Panc1 (cell line): ENCODE data around the gene PALD1. TPM values are rescaled to one million over a fixed set of nuclear protein-coding genes. Genes with fewer than 3 reads are reported as not detected.

ENCODE experiments used
- ATAC-seq: fragments of 200-7000 bp; cut with Tn5 transposase; 2 replicates; pipeline ENCODE4 v1.9.1; 2020; ENCODE audit warnings: mild to moderate bottlenecking, moderate library complexity
- BruUV-seq: library from RNA; stranded (reverse); fragments of 400-500 nt; replicated peaks from 2 replicates; lab custom pipeline; 2021; lab: Mats Ljungman, UMichigan
- CTCF ChIA-PET: fragments of 300-600 bp; sonication (Branson Sonifier 250); formaldehyde crosslinking; loops from one replicate; lab custom pipeline; 2022; ENCODE audit warnings: antibody characterized with exemption; lab: Charles Lee
- POLR2A ChIA-PET: fragments of 300-600 bp; sonication (Branson Sonifier 250); formaldehyde crosslinking; loops from one replicate; lab custom pipeline; 2022; ENCODE audit warnings: antibody characterized with exemption; lab: Charles Lee
- DNase-seq: peaks from one replicate; pipeline ENCODE4 v3.0.0-alpha.2; 2010; ENCODE audit warnings: low read depth, low spot score
- H3K27ac ChIP-seq: 2 replicates; pipeline ENCODE4 v1.5.1; 2011; ENCODE audit warnings: mild to moderate bottlenecking, low read length, inconsistent platforms
- H3K27me3 ChIP-seq: fragments of 200-500 bp; sonication (Bioruptor generic); 2 replicates; pipeline ENCODE4 v1.6.0; 2014; ENCODE audit warnings: low read length, inconsistent platforms; ENCODE audit not compliant: control insufficient read depth, insufficient read depth
- H3K36me3 ChIP-seq: fragments of 200-500 bp; sonication (Bioruptor generic); 2 replicates; pipeline ENCODE4 v1.5.1; 2014; ENCODE audit warnings: inconsistent platforms, mild to moderate bottlenecking, low read length, moderate library complexity; ENCODE audit not compliant: control insufficient read depth, insufficient read depth
- H3K4me1 ChIP-seq: 2 replicates; pipeline ENCODE4 v1.5.1; 2011; ENCODE audit warnings: inconsistent platforms, mild to moderate bottlenecking, low read length, moderate library complexity; ENCODE audit not compliant: control insufficient read depth, insufficient read depth
- H3K4me3 ChIP-seq, 2 experiments: 2 replicates each; pipeline ENCODE4 v1.5.1; 2011 to 2012; ENCODE audit warnings: low read depth in 2 of 2, low read length in 2 of 2, mild to moderate bottlenecking in 2 of 2, inconsistent platforms in 1 of 2, moderate library complexity in 1 of 2
- H3K9me3 ChIP-seq: fragments of 200-500 bp; sonication (Bioruptor generic); 2 replicates; pipeline ENCODE4 v1.5.1; 2014; ENCODE audit warnings: low read depth, mild to moderate bottlenecking, inconsistent platforms, low read length, moderate library complexity; ENCODE audit not compliant: control insufficient read depth, insufficient read depth
- CTCF ChIP-seq: fragments of 450-650 bp; IDR thresholded peaks from 2 replicates; pipeline ENCODE4 v1.5.1; 2017; ENCODE audit warnings: mild to moderate bottlenecking
- POLR2AphosphoS5 ChIP-seq: IDR thresholded peaks from 2 replicates; pipeline ENCODE4 v1.6.1; 2012; ENCODE audit warnings: mild to moderate bottlenecking, low read depth, low read length, moderate library complexity
- REST ChIP-seq, 2 experiments: IDR thresholded peaks; 2 replicates each; pipeline ENCODE4 v1.6.1; 2011 to 2012; ENCODE audit warnings: low read depth in 2 of 2, control low read depth in 1 of 2, low read length in 1 of 2, mild to moderate bottlenecking in 1 of 2, moderate library complexity in 1 of 2; ENCODE audit not compliant: insufficient read depth in 1 of 2
- SIN3A ChIP-seq: IDR thresholded peaks from 2 replicates; pipeline ENCODE4 v1.6.1; 2012; ENCODE audit warnings: low read depth, mild to moderate bottlenecking, low read length, moderate library complexity, borderline replicate concordance; ENCODE audit not compliant: insufficient read depth
- TCF7L2 ChIP-seq: IDR thresholded peaks from 2 replicates; pipeline ENCODE4 v1.6.1; 2011; ENCODE audit warnings: mild to moderate bottlenecking, low read depth, low read length, inconsistent platforms
- in situ Hi-C: cut with HindIII; loops from 2 replicates; pipeline ENCODE4 v1.10.0; 2016; ENCODE audit warnings: low sequenced_read_pairs, low pct_unique_long_range_greater_than_20kb
- intact Hi-C: fragments of 100-400 bp; cut with micrococcal nuclease; formaldehyde crosslinking; loops from one replicate; pipeline ENCODE4 v1.10.0; 2022; ENCODE audit not compliant: unreplicated experiment
- total RNA-seq: library from RNA; stranded (reverse); gene quantifications from one replicate; pipeline ENCODE4 v1.2.1, GENCODE V29; 2021; ENCODE audit not compliant: unreplicated experiment

PALD1 gene
- total RNA-seq, 1 experiment from 2014 or later = 3.0 TPM

GRCh38 chr10:70587045-70587658, 108.6 kb downstream of the PALD1 start:
- intact Hi-C loops = no loop called here
- no peak overlapping the region for H3K4me3 ChIP-seq
- POLR2A ChIA-PET = no interaction called here
- no TSS peak for BruUV-seq
- H3K27me3 ChIP-seq = peaks cover 14% of the 10 kb centered on the region
- in situ Hi-C loops = no loop called here
- H3K4me1 ChIP-seq = no peaks in the 10 kb centered on the region
- no peak overlapping the region for H3K27ac ChIP-seq
- DNase-seq (no peak), ATAC-seq (no peak)
- CTCF ChIA-PET = no interaction called here
- H3K9me3 ChIP-seq = no peaks in the 10 kb centered on the region
- TF ChIP-seq SIN3A = no peak
- no peak for TF ChIP-seq REST (IDR thresholded peaks at IDR 0.05; ENCODE audit: insufficient read depth in 1 of 2, low read depth in 2 of 2, low read length in 1 of 2)
- TF ChIP-seq POLR2AphosphoS5 = no peak
- no peak for TF ChIP-seq CTCF
- no peak for TF ChIP-seq TCF7L2
- H3K36me3 ChIP-seq = no peaks in the 10 kb centered on the region

GRCh38 chr10:70588255-70588654, 109.7 kb downstream of the PALD1 start:
- H3K9me3 ChIP-seq = no peaks in the 10 kb centered on the region
- no peak for DNase-seq
- no peak overlapping the region for H3K27ac ChIP-seq
- no peak for TF ChIP-seq SIN3A
- TF ChIP-seq CTCF = no peak
- no peak for TF ChIP-seq TCF7L2
- no peak for TF ChIP-seq REST (IDR thresholded peaks at IDR 0.05; ENCODE audit: insufficient read depth in 1 of 2, low read depth in 2 of 2, low read length in 1 of 2)
- no peak for TF ChIP-seq POLR2AphosphoS5
- POLR2A ChIA-PET = no interaction called here
- H3K4me3 ChIP-seq = no peak overlapping the region
- in situ Hi-C loops = no loop called here
- H3K27me3 ChIP-seq = peaks cover 14% of the 10 kb centered on the region
- no peak for ATAC-seq
- no peaks in the 10 kb centered on the region for H3K4me1 ChIP-seq
- CTCF ChIA-PET = no interaction called here
- no TSS peak for BruUV-seq
- intact Hi-C loops = no loop called here
- no peaks in the 10 kb centered on the region for H3K36me3 ChIP-seq
